Measurements from ENCODE around the gene CORIN. TPM values are rescaled to one million over a fixed set of nuclear protein-coding genes. Genes with fewer than 3 reads are reported as not detected.
"Not testable (repeated sequence)": the region's sequence is repeated elsewhere in the genome, so short reads cannot be mapped to it uniquely, and the experiment has no call there.

Gene CORIN
- total RNA-seq, 1 donor from 2014 or later: 25.0 TPM

DNA sequence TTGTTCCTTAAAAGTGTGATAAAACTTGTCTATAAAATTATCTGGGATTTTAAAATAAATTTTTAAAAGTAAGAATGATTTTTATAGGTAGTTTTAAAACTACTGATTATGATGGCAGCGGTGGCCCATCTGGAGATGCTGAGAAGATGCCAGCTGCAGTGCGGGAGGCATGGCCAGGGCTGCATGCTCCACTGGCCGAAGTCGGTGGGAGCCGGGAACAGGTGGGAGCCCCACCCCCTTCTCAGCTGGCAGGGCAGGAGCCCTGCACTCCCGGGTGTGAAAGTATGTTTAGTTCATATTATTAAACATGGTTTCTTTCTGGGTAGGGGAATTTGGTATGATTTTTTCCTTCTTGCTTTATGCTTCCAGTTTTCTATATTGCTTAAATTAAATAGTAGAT, 63.8 kb downstream of the CORIN start:
- no peak for DNase-seq (ENCODE audit: low spot score)

DNA sequence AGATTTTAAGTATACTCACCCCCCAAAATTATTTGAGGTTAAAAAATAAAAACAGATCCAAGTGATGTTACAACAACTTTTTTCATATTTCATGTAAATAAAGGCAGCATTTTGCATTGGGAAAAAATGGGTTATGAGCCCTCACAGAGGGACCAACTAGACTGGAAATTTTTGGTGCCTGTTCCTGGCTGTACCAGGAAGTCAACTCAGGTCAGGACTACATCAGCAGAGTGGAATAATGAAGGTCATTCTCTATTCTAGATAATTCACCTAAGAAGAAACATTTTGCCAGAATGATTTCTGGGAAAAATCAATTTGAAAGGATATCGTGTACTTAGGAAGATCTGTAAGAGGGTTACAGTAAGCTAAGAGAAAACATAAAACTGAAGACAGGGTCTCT, 66.8 kb downstream of the CORIN start:
- DNase-seq (ENCODE audit: low spot score): no peak

DNA sequence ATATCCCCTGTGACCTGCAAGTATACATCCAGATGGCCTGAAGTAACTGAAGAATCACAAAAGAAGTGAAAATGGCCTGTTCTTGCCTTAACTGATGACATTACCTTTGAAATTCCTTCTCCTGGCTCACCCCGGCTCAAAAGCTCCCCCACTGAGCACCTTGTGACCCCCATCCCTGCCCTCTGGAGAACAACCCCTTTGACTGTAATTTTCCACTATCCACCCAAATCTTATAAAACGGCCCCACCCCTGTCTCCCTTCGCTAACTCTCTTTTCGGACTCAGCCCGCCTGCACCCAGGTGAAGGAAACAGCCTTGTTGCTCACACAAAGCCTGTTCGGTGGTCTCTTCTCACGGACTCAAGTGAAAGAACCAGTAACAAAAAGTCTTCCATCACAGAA, 69.9 kb downstream of the CORIN start:
- not testable (repeated sequence) for DNase-seq (ENCODE audit: low spot score)

DNA sequence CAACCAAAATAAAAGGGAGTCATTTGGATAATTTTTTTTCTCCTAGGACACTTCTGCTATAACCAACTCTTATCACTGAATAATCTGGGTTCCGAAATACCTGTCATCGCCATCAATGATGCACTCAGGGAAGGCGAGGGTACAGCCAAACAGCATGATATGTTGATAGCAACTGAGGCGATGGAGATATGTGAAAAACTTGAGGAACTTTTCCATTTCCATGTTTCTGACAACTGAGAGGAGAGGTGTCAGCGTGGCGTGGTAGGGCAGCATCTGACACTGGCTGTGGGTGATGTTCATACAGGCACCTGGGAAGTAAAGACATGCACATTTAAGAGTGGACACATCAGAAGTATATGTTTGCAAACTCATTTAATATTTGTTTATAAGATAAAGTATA, 74.6 kb downstream of the CORIN start:
- DNase-seq (ENCODE audit: low spot score): no peak

DNA sequence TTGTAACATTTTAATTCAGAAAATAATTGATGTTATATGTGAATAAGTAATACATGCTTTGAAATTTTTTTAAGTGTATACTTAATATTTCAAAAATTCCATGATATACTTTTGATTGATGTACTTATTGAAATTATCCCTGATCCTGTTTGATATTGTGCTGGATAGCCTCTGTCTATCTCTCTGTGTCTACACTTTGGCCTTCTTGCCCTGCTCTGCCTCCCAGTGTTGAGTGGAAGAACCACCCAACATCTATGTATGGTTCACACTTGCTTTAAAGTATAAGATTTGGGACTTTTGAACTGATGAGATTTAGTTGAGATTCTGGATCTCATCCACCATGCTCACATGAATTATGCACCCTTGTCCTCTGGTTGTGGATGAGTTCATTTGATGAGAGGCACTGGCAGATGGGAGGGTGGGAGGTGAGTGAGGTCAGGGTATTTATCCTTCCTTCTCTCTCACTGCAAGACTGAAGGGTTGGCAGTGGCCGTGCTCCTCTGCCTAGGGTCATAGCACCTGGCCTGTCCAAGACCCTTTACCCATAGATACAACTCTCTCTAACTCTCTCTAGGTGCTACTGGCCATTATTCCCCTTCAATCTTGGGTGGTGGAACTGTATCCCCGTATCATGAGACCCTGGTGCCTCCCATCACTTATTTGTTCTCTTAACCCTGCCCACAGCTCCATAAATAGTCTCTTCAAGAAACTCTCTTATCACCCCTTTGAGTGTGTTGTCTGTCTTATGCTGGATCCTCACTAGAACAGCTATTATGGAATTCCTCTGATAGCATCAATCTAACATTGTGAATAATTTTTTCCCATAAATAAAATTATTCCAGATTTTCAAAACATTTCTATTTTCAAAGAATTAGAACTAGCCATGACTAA, 75.2 kb downstream of the CORIN start:
- no peak for DNase-seq (ENCODE audit: low spot score)

DNA sequence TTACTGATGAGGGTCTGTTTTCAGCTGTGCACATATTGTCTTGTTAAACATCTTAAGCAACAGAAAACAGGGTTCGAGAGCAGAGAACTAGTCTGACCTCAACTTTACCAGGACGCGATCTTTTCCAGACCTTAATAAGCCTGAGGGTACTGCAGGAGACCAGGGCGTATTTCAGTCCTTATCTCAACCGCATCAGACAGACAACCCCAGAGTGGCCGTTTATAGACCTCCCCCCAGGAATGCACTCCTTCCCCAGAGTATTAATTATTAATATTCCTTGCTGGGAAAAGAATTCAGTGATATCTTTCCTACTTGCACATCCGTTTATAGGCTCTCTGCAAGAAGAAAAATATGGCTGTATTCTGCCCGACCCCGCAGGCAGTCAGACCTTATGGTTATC, 84.6 kb downstream of the CORIN start:
- DNase-seq (ENCODE audit: low spot score): not testable (repeated sequence)

DNA sequence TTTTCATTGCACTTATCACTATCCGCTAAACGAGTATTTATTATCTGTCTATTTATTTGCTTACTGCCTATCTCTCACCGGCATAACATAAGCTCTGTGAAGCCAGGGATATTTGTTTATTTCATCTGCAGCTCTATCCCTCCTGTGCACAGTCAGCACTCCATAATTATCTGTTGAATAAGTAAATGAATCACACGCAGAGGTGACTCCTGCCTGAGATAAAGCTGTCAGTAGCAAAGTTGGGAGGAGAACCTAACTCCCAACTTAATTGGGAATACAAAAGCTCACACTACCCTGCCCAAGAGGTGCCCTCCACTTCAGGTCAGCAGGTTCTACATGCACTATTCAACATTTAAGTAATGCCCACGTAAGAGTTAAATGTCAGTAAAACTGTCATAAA, 85.7 kb downstream of the CORIN start:
- DNase-seq (ENCODE audit: low spot score): no peak

DNA sequence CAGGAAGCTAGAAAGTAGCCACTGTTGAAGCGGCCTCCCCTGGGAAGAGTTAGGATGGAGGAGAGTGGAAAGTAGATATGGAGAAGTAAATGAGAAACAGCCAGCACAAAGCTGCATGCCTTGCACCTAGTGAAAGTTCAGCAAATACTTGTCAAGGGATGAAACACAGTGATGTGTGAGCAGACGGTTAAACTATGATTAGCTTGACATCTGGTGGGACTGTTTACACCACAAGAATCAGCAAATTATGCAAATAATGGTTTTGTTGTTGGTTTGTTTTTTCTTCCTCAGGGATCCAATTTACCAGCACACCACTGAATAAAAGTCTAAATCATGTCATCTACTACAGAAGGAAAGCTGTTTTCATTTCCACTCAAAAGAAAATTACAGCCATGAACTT, 87.1 kb downstream of the CORIN start:
- DNase-seq (ENCODE audit: low spot score): no peak

DNA sequence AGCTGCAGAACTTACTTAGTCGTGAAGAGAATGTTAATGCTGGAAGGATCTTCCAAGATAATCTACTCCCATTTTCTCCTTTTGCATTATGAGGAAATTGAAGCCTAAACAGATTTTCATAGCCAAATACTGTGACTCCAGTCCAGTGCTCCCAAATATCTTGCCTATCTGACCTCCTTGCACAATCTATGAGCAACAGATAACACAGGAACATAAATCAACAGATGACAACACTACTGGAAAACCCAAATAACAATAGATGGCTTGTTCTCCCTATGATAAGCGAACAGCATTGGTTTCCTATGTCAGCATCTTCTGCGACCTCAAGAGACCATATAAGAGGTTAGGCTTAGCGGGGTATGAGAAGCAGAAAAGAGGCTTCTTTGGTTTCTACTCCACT, 88.0 kb downstream of the CORIN start:
- DNase-seq (ENCODE audit: low spot score): no peak

DNA sequence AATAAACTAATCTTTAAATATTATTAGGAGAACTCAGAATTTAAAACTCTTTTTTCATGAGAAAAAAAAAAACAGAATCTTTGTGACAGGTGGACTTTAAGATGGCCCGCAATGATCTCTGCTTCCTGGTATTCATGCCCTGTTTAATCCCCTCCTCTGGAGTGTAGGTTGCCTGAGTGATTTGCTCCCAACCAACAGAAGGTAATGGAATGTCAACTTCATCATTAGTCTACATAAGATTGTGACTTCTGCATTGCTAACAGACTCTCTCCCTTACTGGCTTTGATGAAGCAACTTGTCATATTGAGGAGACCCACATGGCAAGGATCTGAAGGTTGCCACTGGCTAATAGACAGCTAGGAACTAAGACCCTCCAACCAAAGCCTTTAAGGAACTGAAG, 88.8 kb downstream of the CORIN start:
- DNase-seq (ENCODE audit: low spot score): no peak

DNA sequence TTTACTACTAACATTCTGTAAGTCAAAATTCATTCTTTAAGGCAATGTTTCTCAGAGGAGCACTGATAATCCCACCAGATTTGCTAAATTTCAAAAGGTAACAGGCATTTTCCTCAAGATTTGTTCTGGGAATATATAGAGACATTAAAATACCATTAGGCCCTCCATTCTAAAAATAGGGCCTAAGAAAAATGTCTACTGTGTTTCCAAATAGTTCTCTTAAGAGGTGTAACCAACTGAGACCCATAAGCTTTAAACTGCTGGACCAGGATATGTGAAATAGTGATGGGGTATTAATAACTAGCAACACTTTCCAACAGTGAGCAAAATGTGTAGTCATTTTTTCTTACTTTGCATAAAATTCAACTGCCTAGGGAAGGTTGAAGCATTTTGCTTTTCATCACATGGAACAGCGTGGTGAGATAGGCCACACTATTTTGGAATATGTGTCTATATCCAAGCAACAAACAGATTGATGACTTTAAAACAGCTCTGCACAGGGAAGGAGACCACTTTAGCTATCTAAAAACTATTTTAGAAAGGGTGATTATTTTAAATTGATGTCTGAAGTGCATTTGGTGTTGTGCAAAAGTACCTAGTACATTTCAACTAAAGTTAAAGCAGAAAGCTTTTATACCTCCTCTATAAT, 89.9 kb downstream of the CORIN start:
- DNase-seq (ENCODE audit: low spot score): no peak

DNA sequence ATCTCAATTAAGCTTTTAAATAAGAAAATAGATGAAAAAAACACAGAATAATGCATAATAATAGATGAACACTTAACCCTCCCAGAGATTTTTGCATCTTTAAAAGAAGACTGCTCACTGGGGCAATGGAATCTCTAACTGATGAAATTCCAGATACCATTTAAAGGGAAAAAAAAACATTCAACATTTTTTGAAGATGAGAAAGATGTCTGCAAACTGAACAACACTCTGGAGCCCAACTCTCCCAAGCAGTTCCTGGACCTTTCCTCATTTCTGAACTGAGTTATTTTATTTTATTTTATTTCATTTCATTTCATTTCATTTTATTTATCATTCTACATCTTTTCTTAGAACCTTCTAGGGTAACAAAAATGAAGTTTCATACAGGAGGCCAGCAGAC, 90.7 kb downstream of the CORIN start:
- no peak for DNase-seq (ENCODE audit: low spot score)

DNA sequence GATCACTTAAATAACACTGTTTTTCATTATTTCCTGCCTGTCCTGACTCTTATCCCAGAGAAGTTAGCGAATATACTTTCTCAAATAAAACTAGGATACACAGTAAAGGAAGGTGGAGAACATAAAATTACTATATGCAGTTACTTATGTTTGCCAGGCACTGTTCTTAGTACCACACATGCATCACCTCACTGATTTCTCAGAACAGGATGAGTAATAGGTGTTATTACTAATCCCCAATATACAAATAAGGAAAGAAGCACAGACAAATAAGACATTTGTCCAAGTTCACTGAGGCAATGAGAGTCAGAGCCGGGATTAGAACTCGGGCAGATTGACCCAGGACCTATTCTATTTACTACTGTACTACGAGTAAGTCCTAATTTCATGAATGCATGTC, 91.7 kb downstream of the CORIN start:
- DNase-seq (ENCODE audit: low spot score): no peak

DNA sequence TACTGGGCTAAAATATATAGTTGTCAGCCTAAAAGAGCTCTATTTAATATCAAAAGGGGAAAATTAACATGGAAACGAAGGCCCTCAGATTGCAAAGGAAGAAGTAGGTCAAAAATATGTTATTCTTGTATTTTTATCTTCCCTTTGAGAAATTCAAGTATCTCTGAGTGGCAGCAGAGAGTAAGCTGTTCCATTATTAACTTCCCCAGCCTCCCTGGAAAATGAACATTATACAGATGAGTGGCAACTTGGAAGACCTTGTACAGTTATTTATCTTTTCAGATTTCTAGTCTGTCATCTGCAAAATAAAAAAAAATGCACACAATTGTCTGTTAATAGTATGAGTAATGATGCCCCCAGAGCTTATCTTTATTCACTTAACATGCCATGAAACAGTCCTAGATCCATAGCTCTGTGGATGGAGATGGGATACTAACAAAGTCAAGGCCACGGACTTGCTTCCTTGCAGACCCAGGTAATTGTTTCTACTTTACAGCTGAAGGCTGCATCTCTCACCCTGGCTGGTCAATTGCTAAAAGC, 93.0 kb downstream of the CORIN start:
- no peak for DNase-seq (ENCODE audit: low spot score)

DNA sequence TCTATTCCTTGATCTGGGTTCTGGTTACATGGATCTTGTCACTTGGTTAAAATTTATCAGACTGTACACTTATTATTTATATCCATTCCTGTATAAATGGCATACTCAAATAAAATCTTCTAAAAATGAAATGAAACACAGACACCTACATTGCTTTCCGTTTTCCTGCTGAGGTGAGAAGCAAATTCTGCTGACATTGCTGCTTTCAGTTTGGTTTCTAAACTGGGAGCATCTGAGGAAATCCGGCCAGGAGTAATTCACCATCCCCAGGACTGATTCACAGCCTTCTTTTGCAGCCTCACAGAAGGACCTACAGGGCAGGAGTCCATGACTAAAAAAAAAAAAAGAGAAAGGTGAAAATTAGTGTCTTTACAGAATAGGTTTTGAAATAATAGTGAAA, 93.6 kb downstream of the CORIN start:
- no peak for DNase-seq (ENCODE audit: low spot score)

DNA sequence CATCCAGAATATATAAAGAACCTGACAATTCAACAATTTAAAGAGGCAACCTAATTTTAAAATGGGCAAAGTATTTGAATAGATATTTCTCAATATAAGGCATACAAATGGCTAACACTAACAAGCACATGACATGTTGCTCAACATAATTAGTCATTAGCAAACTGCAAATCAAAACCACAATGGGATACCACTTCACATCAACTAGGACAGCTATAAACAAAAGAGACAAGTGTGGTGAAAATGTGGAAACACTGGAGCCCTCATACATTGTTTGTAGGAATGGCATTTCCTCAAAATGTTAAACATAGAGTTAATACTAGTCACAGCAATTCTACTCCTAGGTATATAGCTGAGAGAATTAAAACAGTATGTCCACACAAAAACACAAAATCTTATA, 96.7 kb downstream of the CORIN start:
- DNase-seq (ENCODE audit: low spot score): no peak

DNA sequence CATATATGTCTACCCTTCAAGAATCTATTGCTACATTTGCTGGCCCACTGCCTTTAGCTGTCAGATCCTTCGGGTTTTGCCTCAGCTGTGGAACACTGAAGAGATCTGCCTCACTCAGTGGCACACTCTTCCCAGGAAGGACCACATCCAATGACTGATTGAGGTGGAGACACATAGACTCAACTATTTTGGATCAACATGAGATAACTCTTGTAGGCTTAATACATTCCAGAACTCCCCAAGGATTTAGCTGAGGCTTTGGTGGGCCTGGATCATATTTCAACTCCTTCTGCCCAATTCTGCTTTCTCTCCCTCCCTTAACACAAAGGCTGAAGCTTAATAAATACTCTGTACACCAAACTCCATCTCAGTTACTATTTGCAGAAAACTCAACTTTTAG, 100.5 kb downstream of the CORIN start:
- DNase-seq (ENCODE audit: low spot score): no peak

DNA sequence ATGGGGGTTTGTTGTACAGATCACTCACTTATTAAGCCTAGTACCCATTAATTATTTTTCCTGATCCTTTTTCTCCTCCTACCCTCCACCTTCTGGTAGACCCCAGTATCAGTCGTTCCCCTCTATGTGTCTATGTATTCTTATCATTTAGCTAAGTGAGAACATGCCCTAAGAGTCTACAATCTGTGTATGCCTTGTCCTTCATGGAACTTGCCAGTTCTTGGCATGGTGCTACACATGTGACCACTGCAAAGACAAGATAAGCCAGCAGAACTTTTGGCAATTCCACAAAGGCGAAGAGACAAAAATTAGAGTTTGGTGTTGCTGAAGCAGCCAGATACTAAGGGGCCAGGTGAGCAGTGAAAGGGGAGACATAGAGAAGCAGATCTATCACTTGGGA, 101.3 kb downstream of the CORIN start:
- DNase-seq (ENCODE audit: low spot score): no peak

DNA sequence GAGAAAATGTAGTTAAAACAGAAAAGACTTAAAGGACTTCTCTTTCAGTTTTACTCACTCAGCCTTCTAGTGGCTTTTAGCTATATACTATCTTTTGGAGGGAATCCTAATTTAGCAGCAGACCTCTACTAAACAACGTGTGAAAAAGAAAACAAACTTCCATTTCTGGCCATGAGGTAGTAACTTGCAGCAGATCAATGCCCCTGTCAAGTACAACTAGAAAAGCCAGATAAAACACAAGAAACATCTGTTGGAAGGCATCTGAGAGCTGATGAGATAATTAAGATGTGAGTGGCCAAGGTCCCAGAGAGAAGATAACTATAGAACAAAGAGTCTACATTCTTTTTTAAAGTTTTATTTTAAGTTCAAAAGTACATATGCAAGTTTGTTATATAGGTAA, 101.7 kb downstream of the CORIN start:
- DNase-seq (ENCODE audit: low spot score): no peak

DNA sequence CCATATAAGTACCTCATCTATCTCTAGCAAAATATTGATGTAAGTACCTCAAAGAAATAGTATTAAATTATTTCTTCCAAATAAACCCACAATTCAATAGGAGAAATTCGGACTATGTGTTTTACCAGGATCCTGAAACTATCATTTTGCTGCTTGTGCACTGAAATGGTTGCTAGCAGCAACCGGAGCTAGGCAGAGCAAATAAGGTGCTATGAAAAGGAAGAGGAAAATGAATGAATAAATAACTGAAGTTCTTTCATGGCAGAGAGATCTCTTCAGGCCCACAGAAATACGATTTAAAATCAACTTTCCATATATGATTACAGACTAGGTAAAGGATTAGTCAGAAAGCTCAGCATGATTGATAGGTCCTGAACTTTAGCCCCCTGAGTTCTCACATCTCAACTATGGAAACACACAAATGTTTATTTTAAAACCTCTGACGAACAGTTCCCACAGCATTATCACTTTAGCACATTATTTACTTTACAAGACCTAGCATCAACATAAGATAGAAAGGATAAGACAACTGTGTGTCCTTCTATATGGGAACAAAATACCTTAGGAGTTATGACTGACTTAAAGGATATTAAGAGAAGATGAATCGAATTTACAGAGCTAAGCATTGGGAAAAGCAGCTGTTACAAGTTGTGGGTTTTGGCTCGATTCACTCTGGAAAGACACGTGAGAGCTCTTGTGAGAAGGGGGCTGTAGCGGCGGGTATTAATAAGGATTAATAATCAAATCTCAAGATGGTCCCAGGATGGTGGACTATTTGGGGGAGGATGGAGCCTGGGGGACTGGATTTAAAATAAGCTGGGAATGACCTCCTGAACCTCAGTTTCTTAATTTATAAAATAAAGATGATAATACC, 104.3 kb downstream of the CORIN start:
- no peak for DNase-seq (ENCODE audit: low spot score)

DNA sequence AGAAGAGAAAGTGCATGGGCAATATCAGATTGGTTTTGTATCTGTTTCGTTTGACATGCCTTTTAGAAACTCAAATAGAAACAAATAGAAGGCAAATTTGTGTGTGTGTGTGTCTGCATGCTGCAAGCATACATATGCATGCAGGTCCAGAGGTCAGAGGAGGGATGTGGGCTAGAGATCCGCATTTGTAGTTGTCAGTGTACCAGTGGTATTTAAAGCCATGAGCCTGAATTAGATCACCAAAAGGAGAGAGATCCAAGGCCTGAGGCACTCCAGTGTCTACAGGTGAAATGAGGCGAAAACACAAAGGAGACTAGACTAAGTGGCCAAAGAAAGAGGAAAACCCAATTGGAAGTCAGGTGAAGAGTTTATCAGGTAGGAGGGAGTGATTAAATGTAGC, 106.7 kb downstream of the CORIN start:
- DNase-seq (ENCODE audit: low spot score): no peak

DNA sequence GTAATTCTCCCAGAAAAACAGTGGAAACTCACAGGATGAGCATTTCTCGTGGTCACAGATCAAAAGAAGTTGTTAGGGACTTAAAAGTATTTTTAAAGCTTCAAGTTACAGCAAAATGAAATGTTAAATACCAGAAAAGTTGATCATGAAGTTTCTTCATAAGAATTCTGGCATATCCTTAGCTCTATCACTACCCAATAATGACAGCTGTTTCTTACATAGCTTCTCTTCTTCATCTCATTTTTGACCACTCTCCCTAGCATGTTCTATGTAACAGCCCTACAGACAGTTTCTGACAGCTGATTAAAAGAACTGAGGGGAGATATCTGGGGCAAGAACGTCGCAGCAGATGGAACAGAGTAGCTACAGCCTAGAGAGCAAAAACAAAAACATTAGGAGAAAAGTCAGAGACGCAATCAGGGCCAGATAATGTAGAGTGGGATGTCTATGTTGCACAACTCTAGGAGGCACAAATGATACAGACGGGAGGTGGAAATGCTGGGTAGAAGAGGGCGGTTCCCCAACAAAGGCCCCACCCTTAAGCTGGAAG, 108.7 kb downstream of the CORIN start:
- no peak for DNase-seq (ENCODE audit: low spot score)

Data from ureter (tissue), 1 donor.